Measurements from ENCODE around the gene SENP7. TPM values are rescaled to one million over a fixed set of nuclear protein-coding genes. Genes with fewer than 3 reads are reported as not detected.

The SENP7 gene
- polyA plus RNA-seq, 1 of the 3 experiments (the other 2 are of a cell fraction) = 2.7 TPM

GRCh38 chr3:101381809-101382208 lies 131.2 kb downstream of the SENP7 start:
- H2AFZ ChIP-seq (ENCODE audit: low read depth) = no peak overlapping the region
- no peak overlapping the region for H3K9ac ChIP-seq
- peak; percentile 66 for TF ChIP-seq RAD21 (IDR thresholded peaks at IDR 0.05; ENCODE audit: low read length)
- TF ChIP-seq FOSL2 (IDR thresholded peaks at IDR 0.05; ENCODE audit: borderline replicate concordance, low read depth) = no peak
- TF ChIP-seq USF2 (IDR thresholded peaks at IDR 0.05; ENCODE audit: borderline replicate concordance, low read depth, low read length) = no peak
- TF ChIP-seq ZBTB33 (IDR thresholded peaks at IDR 0.05; ENCODE audit: borderline replicate concordance, low read depth) = no peak
- no peak for TF ChIP-seq POLR2AphosphoS5 (IDR thresholded peaks at IDR 0.05; ENCODE audit: low read depth, low read length)
- no peak for TF ChIP-seq EP300 (IDR thresholded peaks at IDR 0.05; ENCODE audit: borderline replicate concordance in 1 of 2, low read depth in 1 of 2, low read length in 1 of 2)
- peak; percentile 47 for TF ChIP-seq CTCF (IDR thresholded peaks at IDR 0.05)
- no peak for TF ChIP-seq CHD2 (IDR thresholded peaks at IDR 0.05; ENCODE audit: low read length, partially characterized antibody)
- TF ChIP-seq FOXM1 (IDR thresholded peaks at IDR 0.05; ENCODE audit: low read depth) = no peak
- TF ChIP-seq MAX (IDR thresholded peaks at IDR 0.05; ENCODE audit: low read depth) = no peak
- H3K27ac ChIP-seq (ENCODE audit: low read depth in 2 of 2, low read length in 1 of 2) = no peak overlapping the region
- H3K9me2 ChIP-seq = no peaks in the 10 kb centered on the region
- H3K4me1 ChIP-seq (ENCODE audit: control insufficient read depth in 1 of 2, insufficient read depth in 2 of 2, low read depth in 1 of 2, low read length in 1 of 2) = peaks cover 0 to 8% of the 10 kb centered on the region in 2 experiments; a peak in 1 of 4 replicates
- no peaks in the 10 kb centered on the region for H4K20me1 ChIP-seq (ENCODE audit: insufficient read depth)
- ChIA-PET CTCF (interaction anchor here (0.5 to 1.8 kb wide), 8 partner anchors 11 to 919 kb away, joined by 3 to 4 read pairs (median 3); no protein-coding TSS in a partner anchor), POLR2A (no interaction called here)
- H3K27me3 ChIP-seq (ENCODE audit: insufficient read depth) = no peaks in the 10 kb centered on the region
- peaks cover 0 to 18% of the 10 kb centered on the region in 2 experiments for H3K36me3 ChIP-seq (replicated peaks in 1 of 2; ENCODE audit: control insufficient read depth in 1 of 2, insufficient read depth in 2 of 2, low read length in 1 of 2)
- H3K4me3 ChIP-seq (ENCODE audit: low read depth in 2 of 2, low read length in 1 of 2) = no peak overlapping the region
- no peak overlapping the region for H3K4me2 ChIP-seq
- peaks cover 17% of the 10 kb centered on the region for H3K9me3 ChIP-seq
- peaks cover 10% of the 10 kb centered on the region for H3F3A ChIP-seq (replicated peaks; ENCODE audit: insufficient read depth)
- H3K79me2 ChIP-seq (ENCODE audit: insufficient read depth) = no peaks in the 10 kb centered on the region
- peak; percentile 25 for DNase-seq

- 94% methylated on average over 3 of the region's 3 CpGs for WGBS (ENCODE audit: low lambda C conversion rate)
- POLR2A ChIA-PET = no interaction called here
- no peak overlapping the region for H3K4me2 ChIP-seq
- peaks cover 0 to 5% of the 10 kb centered on the region in 2 experiments; a peak in 1 of 4 replicates for H3K4me1 ChIP-seq (ENCODE audit: control insufficient read depth in 1 of 2, insufficient read depth in 2 of 2, low read depth in 1 of 2, low read length in 1 of 2)
- H4K20me1 ChIP-seq (ENCODE audit: insufficient read depth) = no peaks in the 10 kb centered on the region
- H3K27me3 ChIP-seq (ENCODE audit: insufficient read depth) = no peaks in the 10 kb centered on the region
- peaks cover 0 to 18% of the 10 kb centered on the region in 2 experiments for H3K36me3 ChIP-seq (replicated peaks in 1 of 2; ENCODE audit: control insufficient read depth in 1 of 2, insufficient read depth in 2 of 2, low read length in 1 of 2)
- H3K9ac ChIP-seq = no peak overlapping the region
- H3K9me2 ChIP-seq = no peaks in the 10 kb centered on the region
- H3K9me3 ChIP-seq = peaks cover 17% of the 10 kb centered on the region
- no peak overlapping the region for H3K27ac ChIP-seq (ENCODE audit: low read depth in 2 of 2, low read length in 1 of 2)
- CTCF ChIA-PET = no interaction called here
- DNase-seq = no peak
- peaks cover 10% of the 10 kb centered on the region for H3F3A ChIP-seq (replicated peaks; ENCODE audit: insufficient read depth)
- H3K4me3 ChIP-seq (ENCODE audit: low read depth in 2 of 2, low read length in 1 of 2) = no peak overlapping the region
- TF ChIP-seq SIN3A (IDR thresholded peaks at IDR 0.05; ENCODE audit: borderline replicate concordance, low read depth, low read length) = no peak
- no peak for TF ChIP-seq MXI1 (IDR thresholded peaks at IDR 0.05; ENCODE audit: low read depth, low read length)
- no peak for TF ChIP-seq JUND (IDR thresholded peaks at IDR 0.05)
- no peak for TF ChIP-seq USF1 (IDR thresholded peaks at IDR 0.05; ENCODE audit: borderline replicate concordance, low read depth)
- no peak for TF ChIP-seq RFX5 (IDR thresholded peaks at IDR 0.05; ENCODE audit: low read length)
- no peak for TF ChIP-seq FOXM1 (IDR thresholded peaks at IDR 0.05; ENCODE audit: low read depth)
- no peak for TF ChIP-seq RXRA (IDR thresholded peaks at IDR 0.05; ENCODE audit: borderline replicate concordance, low read depth)
- TF ChIP-seq FOSL2 (IDR thresholded peaks at IDR 0.05; ENCODE audit: borderline replicate concordance, low read depth) = no peak
- H3K79me2 ChIP-seq (ENCODE audit: insufficient read depth) = no peaks in the 10 kb centered on the region
- no peak overlapping the region for H2AFZ ChIP-seq (ENCODE audit: low read depth)
These were observed 133.2 kb downstream of the SENP7 start for GRCh38 chr3:101379658-101380376.

All from SK-N-SH (cell line).